SK-N-SH (cell line): ENCODE results near the gene SNRK. TPM values are rescaled to one million over a fixed set of nuclear protein-coding genes. Genes with fewer than 3 reads are reported as not detected.

Experiments used
- CTCF ChIA-PET: fragments of 300-600, 350-600 bp; formaldehyde crosslinking; extraction: SDS; loops from one replicate; lab custom pipeline; 2021; lab: Yijun Ruan, JAX
- POLR2A ChIA-PET: fragments of 350-600 bp; sonication (Branson Sonifier 250); formaldehyde crosslinking; extraction: SDS; loops from one replicate; lab custom pipeline; 2020; ENCODE audit warnings: antibody characterized with exemption, inconsistent platforms; lab: Yijun Ruan, JAX
- DNase-seq: peaks from one replicate; pipeline ENCODE4 v3.0.0; 2012
- H2AFZ ChIP-seq: fragments of 200-600 bp; sonication (generic); 2 replicates; pipeline ENCODE4 v1.8.1; 2016; ENCODE audit warnings: antibody characterized with exemption, mild to moderate bottlenecking, low read depth
- H3F3A ChIP-seq: fragments of 200-600 bp; sonication (generic); replicated peaks from 2 replicates; pipeline ENCODE3; 2016; ENCODE audit warnings: antibody characterized with exemption, mild to moderate bottlenecking; ENCODE audit not compliant: insufficient read depth
- H3K27ac ChIP-seq, 2 experiments: fragments of 200-500 bp in 1 of 2; fragments of 200-600 bp in 1 of 2; sonication (Bioruptor generic) in 1 of 2; sonication (generic), shearing (Covaris generic) in 1 of 2; 2 replicates each; pipeline versions ENCODE4 v1.5.1 to v1.6.1; 2014 to 2016; ENCODE audit warnings: low read depth in 2 of 2, inconsistent platforms in 1 of 2, low read length in 1 of 2, mild to moderate bottlenecking in 1 of 2, mixed read lengths in 1 of 2
- H3K27me3 ChIP-seq: fragments of 200-600 bp; sonication (generic), shearing (Covaris generic); 2 replicates; pipeline ENCODE4 v1.6.1; 2016; ENCODE audit warnings: mixed run types; ENCODE audit not compliant: insufficient read depth
- H3K36me3 ChIP-seq, 2 experiments: fragments of 200-500 bp in 1 of 2; fragments of 200-600 bp in 1 of 2; sonication (Bioruptor generic) in 1 of 2; sonication (generic) in 1 of 2; replicated peaks in 1 of 2; 2 replicates each; pipeline versions ENCODE3 to v1.5.1; 2014 to 2016; ENCODE audit warnings: low read length in 1 of 2, mild to moderate bottlenecking in 1 of 2; ENCODE audit not compliant: insufficient read depth in 2 of 2, control insufficient read depth in 1 of 2
- H3K4me1 ChIP-seq, 2 experiments: fragments of 200-500 bp in 1 of 2; fragments of 200-600 bp in 1 of 2; sonication (Bioruptor generic) in 1 of 2; sonication (generic), shearing (Covaris generic) in 1 of 2; 2 replicates each; pipeline versions ENCODE4 v1.5.1 to v1.6.1; 2014 to 2016; ENCODE audit warnings: low read depth in 1 of 2, low read length in 1 of 2, mixed run types in 1 of 2; ENCODE audit not compliant: insufficient read depth in 2 of 2, control insufficient read depth in 1 of 2
- H3K4me2 ChIP-seq: fragments of 200-600 bp; sonication (generic), shearing (Covaris generic); 2 replicates; pipeline ENCODE4 v1.6.1; 2017; ENCODE audit warnings: mixed run types
- H3K4me3 ChIP-seq, 2 experiments: fragments of 200-500 bp in 1 of 2; fragments of 200-600 bp in 1 of 2; sonication (Bioruptor generic) in 1 of 2; sonication (generic), shearing (Covaris generic) in 1 of 2; 2 replicates each; pipeline versions ENCODE4 v1.5.1 to v1.8.1; 2014 to 2016; ENCODE audit warnings: low read depth in 2 of 2, inconsistent platforms in 1 of 2, low read length in 1 of 2, mild to moderate bottlenecking in 1 of 2, mixed read lengths in 1 of 2, moderate library complexity in 1 of 2
- H3K79me2 ChIP-seq: fragments of 200-600 bp; sonication (generic); 2 replicates; pipeline ENCODE4 v1.8.1; 2017; ENCODE audit warnings: mild to moderate bottlenecking; ENCODE audit not compliant: insufficient read depth
- H3K9ac ChIP-seq: fragments of 200-600 bp; sonication (generic); 2 replicates; pipeline ENCODE4 v1.6.1; 2017; ENCODE audit warnings: mixed run types
- H3K9me2 ChIP-seq: fragments of 200-600 bp; sonication (generic); 2 replicates; pipeline ENCODE4 v1.6.1; 2017; ENCODE audit warnings: mixed run types
- H3K9me3 ChIP-seq: fragments of 200-600 bp; sonication (generic); 2 replicates; pipeline ENCODE4 v1.6.1; 2017; ENCODE audit warnings: mixed run types, mild to moderate bottlenecking, moderate library complexity
- H4K20me1 ChIP-seq: fragments of 200-600 bp; sonication (generic); 2 replicates; pipeline ENCODE4 v1.6.1; 2017; ENCODE audit warnings: mild to moderate bottlenecking, mixed run types; ENCODE audit not compliant: insufficient read depth
- EP300 ChIP-seq, 2 experiments: IDR thresholded peaks; 2 replicates each; pipeline versions ENCODE4 v1.4.0 to v1.6.1; 2012; ENCODE audit warnings: borderline replicate concordance in 1 of 2, low read depth in 1 of 2, low read length in 1 of 2
- FOSL2 ChIP-seq: IDR thresholded peaks from 2 replicates; pipeline ENCODE4 v1.4.0; 2012; ENCODE audit warnings: low read depth, mild to moderate bottlenecking, moderate library complexity, borderline replicate concordance
- MAX ChIP-seq: IDR thresholded peaks from 2 replicates; pipeline ENCODE4 v1.4.0; 2012; ENCODE audit warnings: low read depth
- MXI1 ChIP-seq: IDR thresholded peaks from 2 replicates; pipeline ENCODE4 v1.6.1; 2012; ENCODE audit warnings: mild to moderate bottlenecking, low read depth, low read length, improper control_type of control experiment
- NFIC ChIP-seq: IDR thresholded peaks from 2 replicates; pipeline ENCODE4 v1.4.0; 2012; ENCODE audit warnings: borderline replicate concordance
- NRF1 ChIP-seq: IDR thresholded peaks from 2 replicates; pipeline ENCODE4 v1.6.1; 2012; ENCODE audit warnings: low read depth, mild to moderate bottlenecking, low read length
- TCF12 ChIP-seq: IDR thresholded peaks from 2 replicates; pipeline ENCODE4 v1.4.0; 2012
- USF2 ChIP-seq: fragments of 150-350 bp; IDR thresholded peaks from 2 replicates; pipeline ENCODE4 v1.6.1; 2017; ENCODE audit warnings: antibody characterized with exemption, low read length, low read depth, borderline replicate concordance
- WGBS: methylation state at CpG from one replicate; pipeline ENCODE4 v1.1.6; 2017; ENCODE audit warnings: low lambda C conversion rate; 5-methylcytosine and 5-hydroxymethylcytosine counted together
- polyA plus RNA-seq, 3 experiments: library from polyadenylated mRNA; depleted of rRNA; stranded (reverse); fragments of >200 nt; gene quantifications; 2 replicates each; pipeline ENCODE4 v1.2.3, GENCODE V29; 2012

Gene SNRK
- polyA plus RNA-seq, 1 of the 3 experiments (the other 2 are of a cell fraction) = 3.6 TPM

GRCh38 chr3:43345877-43346276 lies 59.5 kb downstream of the SNRK start:
- CTCF ChIA-PET = no interaction called here

GRCh38 chr3:43346978-43347749 lies 60.8 kb downstream of the SNRK start:
- H4K20me1 ChIP-seq = no peaks in the 10 kb centered on the region
- H3K27ac ChIP-seq = no peak overlapping the region; a peak in 1 of 4 replicates
- no peak for DNase-seq
- no peak overlapping the region for H3K4me3 ChIP-seq
- H3F3A ChIP-seq = no peaks in the 10 kb centered on the region
- ChIA-PET POLR2A (no interaction called here), CTCF (interaction anchor here (0.9 to 1.1 kb wide), 2 partner anchors 185 to 386 kb away, joined by 3 to 4 read pairs; no protein-coding TSS in a partner anchor)
- no peaks in the 10 kb centered on the region for H3K9me2 ChIP-seq
- H3K9me3 ChIP-seq = 0 out of 2 replicates have a peak, but pooled peaks cover 3% of the 10 kb centered on the region
- H3K79me2 ChIP-seq = no peaks in the 10 kb centered on the region; the same call in 1 of the 2 replicates
- peaks cover 0 to 10% of the 10 kb centered on the region in 2 experiments; a peak in 3 of 4 replicates for H3K4me1 ChIP-seq
- no peak for TF ChIP-seq NFIC
- no peak for TF ChIP-seq USF2
- no peak for TF ChIP-seq NRF1
- TF ChIP-seq FOSL2 = no peak
- TF ChIP-seq EP300 (IDR thresholded peaks at IDR 0.05; ENCODE audit: borderline replicate concordance in 1 of 2, low read depth in 1 of 2, low read length in 1 of 2) = no peak
- no peak for TF ChIP-seq MXI1
- no peak overlapping the region for H2AFZ ChIP-seq
- H3K27me3 ChIP-seq = no peaks in the 10 kb centered on the region
- H3K4me2 ChIP-seq = no peak overlapping the region
- H3K9ac ChIP-seq = no peak overlapping the region
- WGBS = 98% methylated on average over 14 of the region's 14 CpGs
- peaks cover 67 to 74% of the 10 kb centered on the region in 2 experiments for H3K36me3 ChIP-seq

More at GRCh38 chr3:43345877-43346276, 59.5 kb downstream of the SNRK start:
- Histone ChIP-seq H3K27ac (no peak overlapping the region), H3K4me2 (no peak overlapping the region), H3F3A (no peaks in the 10 kb centered on the region), H3K4me3 (no peak overlapping the region), H3K4me1 (peaks cover 0 to 10% of the 10 kb centered on the region in 2 experiments; a peak in 3 of 4 replicates), H3K79me2 (no peaks in the 10 kb centered on the region; the same call in 1 of the 2 replicates), H2AFZ (no peak overlapping the region), H3K9ac (no peak overlapping the region), H3K27me3 (no peaks in the 10 kb centered on the region), H3K9me3 (no peaks in the 10 kb centered on the region), H4K20me1 (no peaks in the 10 kb centered on the region), H3K36me3 (peaks cover 70 to 78% of the 10 kb centered on the region in 2 experiments), H3K9me2 (no peaks in the 10 kb centered on the region)
- no peak for DNase-seq
- TF ChIP-seq EP300 (IDR thresholded peaks at IDR 0.05; ENCODE audit: borderline replicate concordance in 1 of 2, low read depth in 1 of 2, low read length in 1 of 2) = no peak
- no peak for TF ChIP-seq TCF12
- TF ChIP-seq MAX = no peak
- TF ChIP-seq FOSL2 = no peak
- POLR2A ChIA-PET = no interaction called here
- WGBS = 88% methylated on average over 6 of the region's 6 CpGs
